CD4-positive, CD25-positive, alpha-beta regulatory T cell (primary cell): ENCODE measurements around the gene ACTN1. TPM values are rescaled to one million over a fixed set of nuclear protein-coding genes. Genes with fewer than 3 reads are reported as not detected.
A peak's percentile ranks its signal among the peaks of the same experiment; 100 is the strongest.

ENCODE experiments used
- ATAC-seq, 2 donors: fragments of 150-1000 bp; cut with Tn5 transposase; one replicate each; pipeline ENCODE4 v1.10.0; 2021; ENCODE audit warnings: low read depth in 2 of 2, moderate number of reproducible peaks in 2 of 2, moderate library complexity in 1 of 2
- DNase-seq, 3 donors: peaks; one replicate each; pipeline versions ENCODE4 v3.0.0 to v3.0.0-alpha.2; 2012 to 2022; ENCODE audit warnings: mixed read lengths in 1 of 3
- H3K27ac ChIP-seq: one replicate; pipeline ENCODE4 v1.7.0; 2013; ENCODE audit warnings: mild to moderate bottlenecking, low read length; ENCODE audit not compliant: insufficient read depth, poor library complexity, severe bottlenecking
- H3K27me3 ChIP-seq: one replicate; pipeline ENCODE4 v1.7.0; 2013; ENCODE audit warnings: low read length; ENCODE audit not compliant: control insufficient read depth, insufficient read depth
- H3K36me3 ChIP-seq: one replicate; pipeline ENCODE4 v1.7.0; 2013; ENCODE audit warnings: mild to moderate bottlenecking, low read length, moderate library complexity; ENCODE audit not compliant: control insufficient read depth, insufficient read depth
- H3K4me1 ChIP-seq: 2 replicates; pipeline ENCODE4 v1.7.0; 2013; ENCODE audit warnings: mild to moderate bottlenecking, low read length; ENCODE audit not compliant: insufficient read depth, control insufficient read depth, poor library complexity, severe bottlenecking
- H3K4me3 ChIP-seq: one replicate; pipeline ENCODE4 v1.7.0; 2013; ENCODE audit warnings: low read depth, mild to moderate bottlenecking, low read length, moderate library complexity
- H3K9me3 ChIP-seq, 2 experiments: 1 replicate in 1 of 2; 2 replicates in 1 of 2; pipeline ENCODE4 v1.7.0; 2013; ENCODE audit warnings: low read length in 2 of 2, mild to moderate bottlenecking in 1 of 2, moderate library complexity in 1 of 2; ENCODE audit not compliant: control insufficient read depth in 2 of 2
- H3K27ac Mint-ChIP-seq, 3 donors: one replicate each; pipeline ENCODE4 v1.8.0; 2020 to 2022; ENCODE audit warnings: mild to moderate bottlenecking in 3 of 3, mixed read lengths in 3 of 3, moderate library complexity in 2 of 3
- H3K27me3 Mint-ChIP-seq: one replicate; pipeline ENCODE4 v1.8.0; 2022; ENCODE audit warnings: mild to moderate bottlenecking, mixed read lengths
- H3K36me3 Mint-ChIP-seq: one replicate; pipeline ENCODE4 v1.8.0; 2020; ENCODE audit warnings: mixed read lengths
- H3K4me1 Mint-ChIP-seq, 4 donors: one replicate each; pipeline ENCODE4 v1.8.0; 2020 to 2022; ENCODE audit warnings: mixed read lengths in 4 of 4, mild to moderate bottlenecking in 1 of 4
- H3K4me3 Mint-ChIP-seq, 4 donors: one replicate each; pipeline ENCODE4 v1.8.0; 2020 to 2022; ENCODE audit warnings: mild to moderate bottlenecking in 4 of 4, mixed read lengths in 4 of 4, moderate library complexity in 3 of 4
- H3K9me3 Mint-ChIP-seq, 7 donors: one replicate each; pipeline ENCODE4 v1.8.0; 2020 to 2022; ENCODE audit warnings: mixed read lengths in 7 of 7, mild to moderate bottlenecking in 3 of 7, moderate library complexity in 2 of 7
- polyA plus RNA-seq, 4 donors: library from polyadenylated mRNA; unstranded; fragments of 300-500 nt; fragmentation: Illumina TruSeq; gene quantifications; one replicate each; pipeline ENCODE4 v1.2.3, GENCODE V29; 2021
- total RNA-seq: library from RNA; stranded (reverse); gene quantifications from one replicate; pipeline ENCODE4 v1.2.3, GENCODE V29; 2022

Gene ACTN1
- total and polyA plus RNA-seq, 5 donors from 2014 or later, result 28.3 to 78.8 (median 47.5) TPM

DNA sequence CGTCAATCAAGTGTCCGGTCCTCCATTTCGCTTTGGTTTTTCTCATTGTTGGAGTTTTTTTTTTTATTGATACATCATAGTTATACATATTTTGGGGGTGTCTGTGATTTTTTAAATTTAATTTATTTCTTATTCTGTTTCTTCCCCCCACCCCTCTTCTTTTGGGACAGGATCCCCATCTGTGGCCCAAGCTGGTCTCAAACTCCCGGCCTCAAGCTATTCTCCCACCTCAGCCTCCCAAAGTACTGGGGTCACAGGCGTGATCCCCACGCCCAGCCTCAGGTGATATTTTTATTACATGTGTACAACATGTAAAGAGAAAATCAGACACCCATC is 134.9 kb downstream of the ACTN1 start:
- Histone ChIP-seq H3K9me3 (no peaks in the 10 kb centered on the region), H3K27me3 (peaks cover 2% of the 10 kb centered on the region), H3K4me1 (peaks cover 9% of the 10 kb centered on the region), H3K4me3 (no peak overlapping the region), H3K27ac (no peak overlapping the region), H3K36me3 (no peaks in the 10 kb centered on the region)
- H3K9me3 Mint-ChIP-seq, result peaks cover 0 to 1% (median 0%) of the 10 kb centered on the region in 7 donors
- ATAC-seq, result no peak
- peaks cover 17% of the 10 kb centered on the region for H3K27me3 Mint-ChIP-seq
- peak overlapping the region in 1 of 4 donors; percentile 30 for H3K4me3 Mint-ChIP-seq
- no peaks in the 10 kb centered on the region for H3K36me3 Mint-ChIP-seq
- H3K27ac Mint-ChIP-seq, result peak overlapping the region in 1 of 3 donors; percentile 81
- H3K4me1 Mint-ChIP-seq, result peaks cover 5 to 27% (median 13%) of the 10 kb centered on the region in 4 donors
- DNase-seq, result no peak

DNA sequence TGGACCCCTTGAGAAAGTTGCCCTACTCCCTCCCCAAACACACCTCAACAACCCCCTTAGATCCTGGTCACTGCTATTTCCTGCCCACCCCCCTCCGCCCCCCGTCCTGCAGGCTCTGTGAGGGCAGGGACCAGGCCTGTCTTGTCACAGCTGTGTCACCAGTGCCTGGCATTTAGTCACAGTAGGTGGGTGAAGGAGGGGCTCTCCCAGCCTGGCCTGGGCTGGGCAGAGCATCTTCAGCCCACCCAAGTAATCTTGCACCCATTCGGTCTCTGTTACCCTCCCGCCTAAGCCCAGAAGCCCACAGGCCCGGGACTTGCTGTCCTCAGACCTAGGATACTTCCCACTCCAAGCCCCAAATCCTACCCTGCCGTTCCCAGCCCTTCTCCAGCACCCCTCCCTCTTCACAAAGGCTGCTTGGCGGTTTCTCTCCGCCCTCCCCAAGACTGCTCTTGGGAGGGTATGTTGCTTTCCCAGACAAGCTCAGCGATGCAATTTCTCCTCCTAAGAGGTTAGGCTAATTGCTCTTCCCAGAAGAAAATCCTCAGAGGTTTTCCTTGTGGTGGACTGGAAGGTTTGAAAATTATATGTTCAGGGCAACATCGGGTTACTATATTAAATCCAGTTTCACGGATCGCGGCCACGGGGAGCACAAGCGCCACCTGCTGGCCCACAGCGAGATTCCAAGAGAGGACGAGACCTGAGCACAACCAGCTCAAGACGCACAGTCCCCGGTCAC is 135.5 kb downstream of the ACTN1 start:
- Mint-ChIP-seq H3K4me3 (peak overlapping the region in 1 of 4 donors; percentile 45), H3K36me3 (no peaks in the 10 kb centered on the region), H3K27ac (peak overlapping the region; percentile 28 to 81 (median 44)), H3K9me3 (peaks cover 0 to 4% (median 0%) of the 10 kb centered on the region in 7 donors), H3K4me1 (peaks cover 5 to 27% (median 13%) of the 10 kb centered on the region in 4 donors), H3K27me3 (peaks cover 17% of the 10 kb centered on the region)
- no peaks in the 10 kb centered on the region for H3K36me3 ChIP-seq
- DNase-seq (peak; percentile 54 to 70 (median 69)), ATAC-seq (peak; percentile 61 to 78)
- H3K4me1 ChIP-seq, result peaks cover 9% of the 10 kb centered on the region
- H3K27me3 ChIP-seq, result peaks cover 2% of the 10 kb centered on the region
- H3K27ac ChIP-seq, result no peak overlapping the region
- no peaks in the 10 kb centered on the region for H3K9me3 ChIP-seq
- H3K4me3 ChIP-seq, result no peak overlapping the region

DNA sequence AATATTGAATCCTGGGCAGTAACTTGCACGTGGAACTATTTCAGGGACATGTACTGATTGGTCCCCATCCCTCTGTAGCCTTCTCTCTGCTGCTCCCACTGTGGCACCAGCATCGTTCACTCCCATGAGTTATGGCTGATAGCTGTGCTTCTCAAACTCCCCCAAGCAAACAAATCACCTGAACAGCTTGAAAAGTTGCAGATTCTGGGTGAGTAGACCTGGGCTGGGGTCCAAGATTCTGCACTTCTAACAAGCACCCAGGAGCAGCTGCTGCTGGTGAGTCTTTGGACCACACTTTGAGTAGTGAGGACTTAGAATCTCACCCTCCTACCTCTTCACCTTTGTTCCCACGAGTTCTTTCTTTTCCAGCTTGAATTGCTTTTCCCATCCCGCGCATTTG is 136.8 kb downstream of the ACTN1 start:
- Histone ChIP-seq H3K9me3 (peaks cover 0 to 2% of the 10 kb centered on the region in 2 experiments), H3K27ac (no peak overlapping the region), H3K27me3 (peaks cover 2% of the 10 kb centered on the region), H3K4me1 (peaks cover 9% of the 10 kb centered on the region), H3K4me3 (no peak overlapping the region), H3K36me3 (no peaks in the 10 kb centered on the region)
- Mint-ChIP-seq H3K27ac (peak overlapping the region in 2 of 3 donors; percentile 2 to 88), H3K9me3 (peaks cover 0 to 4% (median 0%) of the 10 kb centered on the region in 7 donors), H3K36me3 (no peaks in the 10 kb centered on the region), H3K4me1 (peaks cover 5 to 27% (median 13%) of the 10 kb centered on the region in 4 donors), H3K27me3 (peaks cover 12% of the 10 kb centered on the region), H3K4me3 (no peak overlapping the region)
- DNase-seq, result no peak
- ATAC-seq, result no peak

DNA sequence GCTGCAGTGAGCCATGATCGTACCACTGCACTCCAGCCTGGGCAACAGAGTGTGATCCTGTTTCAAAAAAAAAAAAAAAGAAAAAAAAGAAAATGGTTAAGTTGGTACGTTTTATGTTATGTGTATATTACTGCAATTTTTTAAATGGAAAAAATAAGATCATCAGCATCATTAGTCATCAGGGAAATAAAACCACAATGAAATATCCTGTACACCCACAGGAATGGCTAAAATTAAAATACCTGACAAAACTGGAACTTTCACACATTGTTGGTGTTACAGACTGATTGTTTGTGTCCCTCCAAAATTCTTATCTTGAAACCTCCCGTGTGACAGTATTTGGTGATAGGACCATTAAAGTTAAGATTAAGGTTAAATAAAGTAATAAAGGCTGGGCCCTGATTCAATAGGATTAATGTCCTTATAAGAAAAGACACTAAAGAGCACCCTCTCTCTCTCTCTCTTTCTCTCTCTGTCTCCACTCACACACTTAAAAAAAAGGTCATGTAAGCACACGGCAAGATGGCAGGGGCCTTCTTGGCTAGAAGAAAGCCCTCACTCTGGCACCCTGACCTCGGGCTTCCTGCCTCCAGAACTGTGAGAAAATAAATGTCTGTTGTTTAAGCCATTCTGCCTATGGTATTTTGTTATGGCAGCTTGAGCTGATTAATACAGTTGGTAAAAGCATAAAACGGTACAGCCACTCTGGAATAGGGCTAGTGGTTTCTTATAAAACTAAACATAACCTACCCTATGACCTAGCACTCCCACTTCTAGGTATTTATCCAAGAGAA is 137.9 kb downstream of the ACTN1 start:
- peaks cover 6 to 8% of the 10 kb centered on the region in 2 experiments for H3K9me3 ChIP-seq
- H3K36me3 ChIP-seq, result no peaks in the 10 kb centered on the region
- Mint-ChIP-seq H3K9me3 (peaks cover 0 to 13% (median 2%) of the 10 kb centered on the region in 7 donors), H3K27ac (peak overlapping the region in 1 of 3 donors; percentile 68), H3K4me1 (peaks cover 5 to 27% (median 15%) of the 10 kb centered on the region in 4 donors), H3K4me3 (no peak overlapping the region), H3K27me3 (peaks cover 12% of the 10 kb centered on the region), H3K36me3 (no peaks in the 10 kb centered on the region)
- peaks cover 9% of the 10 kb centered on the region for H3K4me1 ChIP-seq
- ATAC-seq (no peak), DNase-seq (no peak)
- no peak overlapping the region for H3K27ac ChIP-seq
- H3K27me3 ChIP-seq, result peaks cover 5% of the 10 kb centered on the region
- H3K4me3 ChIP-seq, result no peak overlapping the region

DNA sequence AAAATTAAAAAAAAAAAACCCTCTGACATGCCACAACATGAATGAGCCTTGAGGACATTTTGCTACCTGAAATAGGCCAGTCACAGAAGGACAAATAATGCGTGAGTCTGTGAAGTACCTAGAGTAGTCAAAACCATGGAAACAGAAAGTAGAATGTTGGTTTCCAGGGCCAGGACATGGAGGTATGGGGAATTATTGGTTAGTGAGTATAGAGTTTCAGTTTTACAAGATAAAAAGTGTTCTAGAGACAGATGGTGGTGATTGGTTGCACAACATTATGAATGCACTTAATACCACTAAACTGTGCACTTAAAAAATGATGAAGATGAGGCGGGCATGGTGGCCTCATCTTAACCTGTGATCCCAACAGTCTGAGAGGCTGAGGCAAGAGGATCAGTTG is 138.6 kb downstream of the ACTN1 start:
- Histone ChIP-seq H3K36me3 (no peaks in the 10 kb centered on the region), H3K27me3 (peaks cover 8% of the 10 kb centered on the region), H3K27ac (no peak overlapping the region), H3K9me3 (peaks cover 11 to 13% of the 10 kb centered on the region in 2 experiments), H3K4me1 (peaks cover 9% of the 10 kb centered on the region), H3K4me3 (no peak overlapping the region)
- DNase-seq (no peak), ATAC-seq (no peak)
- Mint-ChIP-seq H3K27me3 (peaks cover 12% of the 10 kb centered on the region), H3K9me3 (peaks cover 0 to 20% (median 4%) of the 10 kb centered on the region in 7 donors), H3K4me3 (no peak overlapping the region), H3K27ac (no peak overlapping the region), H3K36me3 (no peaks in the 10 kb centered on the region), H3K4me1 (peaks cover 5 to 27% (median 20%) of the 10 kb centered on the region in 4 donors)

DNA sequence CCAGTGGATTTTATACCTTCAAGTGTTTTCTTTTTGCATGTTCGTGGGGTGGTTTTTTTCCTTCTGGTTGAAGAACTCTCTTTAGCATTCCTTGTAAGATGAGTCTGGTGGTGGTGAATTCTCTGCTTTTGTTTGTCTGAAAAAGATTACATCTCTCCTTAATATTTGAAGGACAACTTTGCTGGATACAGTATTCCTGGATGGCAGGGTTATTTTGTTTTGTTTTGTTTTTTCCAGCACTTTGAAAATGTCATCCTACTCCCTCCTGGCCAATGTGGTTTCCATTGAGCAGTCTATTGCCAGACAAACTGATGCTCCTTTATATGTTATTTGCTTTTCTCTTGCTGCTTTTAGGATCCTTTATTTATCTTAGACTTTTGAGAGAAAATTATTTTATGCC is 143.0 kb downstream of the ACTN1 start:
- Mint-ChIP-seq H3K9me3 (peaks cover 0 to 22% (median 8%) of the 10 kb centered on the region in 7 donors), H3K36me3 (no peaks in the 10 kb centered on the region), H3K4me1 (peaks cover 0 to 10% (median 5%) of the 10 kb centered on the region in 4 donors), H3K27me3 (peaks cover 8% of the 10 kb centered on the region), H3K4me3 (peak overlapping the region in 1 of 4 donors; percentile 72), H3K27ac (no peak overlapping the region)
- Histone ChIP-seq H3K27ac (no peak overlapping the region), H3K9me3 (peaks cover 11 to 14% of the 10 kb centered on the region in 2 experiments), H3K4me1 (peaks cover under 1% of the 10 kb centered on the region), H3K4me3 (no peak overlapping the region), H3K27me3 (peaks cover 6% of the 10 kb centered on the region), H3K36me3 (no peaks in the 10 kb centered on the region)
- DNase-seq (no peak), ATAC-seq (no peak)

DNA sequence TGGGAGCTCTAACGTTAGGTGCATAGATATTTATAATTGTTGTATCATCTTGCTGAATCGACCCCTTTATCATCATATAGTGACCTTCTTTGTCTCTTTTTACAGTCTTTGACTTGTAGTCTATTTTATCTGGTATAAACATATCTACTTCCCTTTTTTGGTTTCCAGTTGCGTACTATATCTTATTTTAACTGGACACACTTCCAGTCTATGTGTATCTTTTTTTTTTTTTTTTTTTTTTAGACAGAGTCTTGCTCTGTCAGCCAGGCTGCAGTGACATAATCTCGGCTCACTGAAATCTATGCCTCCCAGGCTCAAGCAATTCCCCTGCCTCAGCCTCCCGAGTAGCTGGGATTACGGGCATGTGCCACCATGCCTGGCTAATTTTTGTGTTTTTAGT is 144.3 kb downstream of the ACTN1 start:
- H3K36me3 Mint-ChIP-seq, result no peaks in the 10 kb centered on the region
- DNase-seq, result no peak
- peaks cover 0 to 23% (median 8%) of the 10 kb centered on the region in 7 donors for H3K9me3 Mint-ChIP-seq
- H3K4me1 Mint-ChIP-seq, result peaks cover 0 to 10% (median 4%) of the 10 kb centered on the region in 4 donors
- no peak overlapping the region for H3K27ac Mint-ChIP-seq
- Histone ChIP-seq H3K27ac (no peak overlapping the region), H3K9me3 (peaks cover 11 to 14% of the 10 kb centered on the region in 2 experiments), H3K4me3 (no peak overlapping the region), H3K4me1 (no peaks in the 10 kb centered on the region), H3K36me3 (no peaks in the 10 kb centered on the region), H3K27me3 (peaks cover 6% of the 10 kb centered on the region)
- no peak overlapping the region for H3K4me3 Mint-ChIP-seq
- H3K27me3 Mint-ChIP-seq, result peaks cover 14% of the 10 kb centered on the region
- no peak for ATAC-seq
